ENCODE results near the gene PEX11A.

Gene PEX11A

DNA sequence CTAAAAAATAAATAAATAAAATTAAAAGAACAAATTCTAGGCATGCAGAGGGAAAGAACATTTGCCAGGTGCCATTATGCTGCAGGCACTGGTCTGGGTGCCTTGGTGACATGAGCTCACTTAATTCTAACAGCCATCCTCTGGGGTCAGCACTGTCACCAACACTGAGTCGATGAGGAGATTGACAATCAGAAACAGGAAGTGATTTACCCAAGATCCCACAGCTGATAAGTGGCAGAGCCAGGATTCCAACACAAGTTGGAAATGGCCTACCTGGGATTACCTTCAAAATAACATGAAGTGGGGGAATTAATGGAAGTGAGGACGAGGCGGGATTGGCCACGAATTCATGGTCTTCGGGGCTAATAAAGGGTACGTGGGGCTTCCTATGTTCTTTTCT, 14.9 kb downstream of the PEX11A start:
- DNase-seq (ENCODE audit: low read depth) = no peak

DNA sequence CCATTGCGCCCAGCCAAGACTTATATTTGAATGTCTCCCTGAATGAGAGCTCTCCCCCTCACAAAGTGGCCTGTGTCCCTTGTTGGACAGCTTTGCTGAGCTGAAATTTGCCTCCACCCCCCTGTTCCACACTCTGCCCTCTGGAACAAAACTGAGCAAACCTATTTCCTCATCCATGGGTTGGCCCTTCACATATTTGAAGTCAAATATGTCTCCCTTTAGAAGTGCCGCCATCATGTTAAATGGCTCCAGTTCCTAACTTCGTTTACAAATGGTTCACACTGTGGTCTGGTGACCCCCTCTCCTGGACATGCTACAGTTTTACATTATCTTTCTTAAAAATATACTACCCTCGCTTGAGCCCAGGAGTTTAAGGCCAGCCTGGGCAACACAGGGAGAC, 16.0 kb downstream of the PEX11A start:
- no peak for DNase-seq (ENCODE audit: low read depth)

DNA sequence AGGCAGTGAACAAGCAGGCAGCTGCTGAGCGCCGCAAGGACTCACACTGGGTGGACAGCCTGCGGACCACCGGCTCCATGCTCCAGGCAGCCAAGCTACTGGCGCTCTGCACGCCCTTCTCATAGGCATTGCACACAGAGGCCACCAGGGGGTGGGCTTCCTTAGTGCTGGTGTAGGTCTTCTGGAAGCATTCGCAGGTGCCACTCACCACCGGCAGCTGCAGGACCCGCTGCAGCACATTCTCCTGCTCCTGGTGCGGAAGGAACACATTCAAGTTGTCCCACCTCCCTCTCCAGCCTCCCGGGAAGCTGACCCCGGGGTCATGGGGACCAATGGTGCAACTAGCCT, 17.4 kb downstream of the PEX11A start:
- no peak for DNase-seq (ENCODE audit: low read depth)

DNA sequence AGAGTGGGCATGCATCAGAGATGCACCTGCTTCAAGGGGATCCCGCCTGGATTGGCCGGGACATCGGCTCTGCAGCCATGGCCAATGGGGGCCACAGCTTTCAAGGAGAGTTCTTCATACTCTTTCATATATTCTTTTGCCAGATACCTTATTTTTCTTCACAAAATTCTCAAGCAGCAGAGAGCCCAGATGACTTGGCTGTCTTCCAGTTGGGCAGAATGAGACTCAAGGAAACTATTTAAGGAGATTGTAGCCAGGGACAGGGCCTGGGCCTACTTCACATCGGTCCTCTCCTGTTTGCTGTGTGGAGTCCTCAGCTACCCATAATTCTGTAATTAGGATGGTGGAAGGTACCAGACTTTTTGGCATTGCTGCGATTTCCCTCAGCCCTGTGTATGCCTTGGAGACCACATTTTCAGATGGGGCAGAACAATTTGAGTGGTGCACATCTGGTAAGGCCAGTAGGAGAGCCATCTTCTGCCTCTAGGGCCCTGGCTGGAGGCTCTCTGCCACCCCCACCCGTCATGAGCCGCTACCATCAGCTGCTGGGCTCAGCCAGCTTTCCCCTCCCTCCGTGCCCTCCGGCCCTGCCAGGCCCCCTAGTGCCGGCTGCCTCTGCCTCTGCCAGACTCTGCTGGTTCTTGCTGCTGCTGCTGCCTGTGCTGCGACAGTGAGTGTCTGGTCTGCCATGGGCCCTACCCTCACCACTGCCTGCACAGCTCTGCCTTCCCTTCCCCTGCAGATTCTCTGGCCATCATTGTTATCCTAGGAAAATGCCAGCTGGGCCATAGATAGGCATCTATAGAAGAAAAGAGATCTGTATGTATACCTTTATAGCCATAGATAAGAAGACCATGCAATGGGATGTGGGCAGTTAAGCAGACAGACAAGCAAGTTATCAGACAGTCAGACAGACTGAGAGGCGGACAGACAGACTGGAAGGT, 18.1 kb downstream of the PEX11A start:
- no peak for DNase-seq (ENCODE audit: low read depth)

DNA sequence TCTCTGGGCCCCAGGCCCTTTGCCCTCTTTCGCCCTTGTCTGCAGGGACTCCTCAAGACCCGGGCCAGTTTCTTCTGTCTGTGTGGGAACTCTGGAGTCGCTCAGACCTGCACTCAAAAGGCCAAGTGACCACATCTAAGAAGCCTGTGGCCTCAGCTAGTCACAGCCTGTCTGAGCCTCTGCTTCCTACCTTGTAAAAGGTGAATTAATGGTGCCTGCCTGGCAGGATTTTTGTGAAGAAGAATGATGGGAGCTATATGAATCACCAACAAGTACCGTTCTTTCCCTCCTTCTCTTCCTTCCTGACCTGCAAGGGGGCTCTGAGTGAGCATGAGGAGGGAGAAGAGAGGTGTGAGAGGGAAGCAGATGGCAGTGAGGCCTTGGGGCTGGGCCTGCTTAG, 18.9 kb downstream of the PEX11A start:
- DNase-seq (ENCODE audit: low read depth) = no peak

DNA sequence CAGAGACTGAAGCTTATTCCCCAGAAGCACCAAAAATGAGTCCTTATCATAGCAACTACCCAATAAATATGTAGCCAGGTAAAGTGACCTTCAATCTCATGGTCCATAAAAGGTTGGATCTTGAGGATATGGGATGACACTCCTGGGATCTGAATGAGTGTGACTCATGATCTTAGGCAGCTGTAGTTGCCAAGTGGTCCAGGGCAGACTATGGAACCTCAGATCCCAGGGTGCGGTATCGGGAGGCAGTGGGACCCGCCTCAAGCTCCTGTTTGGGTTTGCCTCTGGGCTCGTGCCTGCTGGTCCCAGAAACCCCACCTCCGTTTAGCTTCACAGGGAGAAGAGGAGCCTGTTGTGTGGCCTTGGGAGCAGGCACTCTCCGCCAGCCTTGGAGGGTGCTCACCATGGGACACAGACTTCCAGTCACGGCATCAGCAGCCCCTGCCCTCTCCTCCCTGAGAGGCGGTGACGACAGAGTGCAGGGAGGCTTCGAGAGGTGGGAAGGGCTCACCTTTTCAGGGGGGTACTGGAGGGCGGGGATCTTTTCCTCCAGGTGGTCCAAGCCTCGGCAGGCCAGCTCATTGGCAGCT, 19.5 kb downstream of the PEX11A start:
- DNase-seq (ENCODE audit: low read depth) = no peak

DNA sequence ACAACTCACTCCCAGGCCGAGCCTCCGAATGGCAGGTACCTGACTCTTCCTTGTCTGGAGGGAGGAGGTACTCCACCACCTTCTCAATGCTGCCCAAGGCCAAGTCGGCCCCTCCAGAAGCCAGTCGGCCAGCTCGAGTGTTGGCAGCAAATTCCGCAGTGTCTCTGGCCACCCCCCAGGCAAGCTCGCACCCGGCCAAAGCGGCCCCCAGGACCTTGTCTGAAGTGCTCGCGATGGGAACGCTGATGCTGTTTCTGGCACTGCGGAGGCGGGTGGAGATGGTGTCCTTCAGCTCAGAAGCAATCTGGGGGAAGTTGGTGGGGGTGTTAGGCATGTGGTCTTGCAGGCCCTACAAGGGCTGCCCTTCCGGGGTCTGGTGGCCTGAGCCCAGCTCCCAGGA, 20.6 kb downstream of the PEX11A start:
- no peak for DNase-seq (ENCODE audit: low read depth)

DNA sequence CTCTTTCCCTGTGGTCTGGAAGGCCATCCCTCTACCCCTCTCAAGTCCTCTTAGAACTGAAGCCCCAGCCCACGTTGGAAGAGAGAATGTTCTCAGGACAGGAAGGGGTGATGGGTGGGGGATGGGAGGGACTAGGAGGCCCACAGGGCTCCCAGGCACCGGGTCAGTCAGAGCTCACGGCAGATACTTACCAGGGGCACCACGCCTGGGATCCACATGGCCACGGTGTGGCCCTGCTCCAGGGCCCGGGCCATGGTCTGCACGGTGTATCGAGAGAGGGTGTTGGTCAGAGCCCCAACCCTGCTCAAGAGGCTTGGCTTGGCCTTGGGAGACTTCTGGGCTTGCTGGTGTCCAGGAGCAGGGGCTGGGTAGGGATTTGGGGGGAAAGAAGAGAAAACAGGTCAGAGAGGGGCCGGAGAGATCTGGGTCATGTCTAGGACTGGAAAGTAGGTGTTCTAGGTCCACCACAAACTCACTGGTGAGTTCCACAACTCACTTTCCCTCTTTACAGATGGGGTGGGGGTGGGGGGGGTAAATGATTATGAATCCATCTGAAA, 21.2 kb downstream of the PEX11A start:
- DNase-seq (ENCODE audit: low read depth) = no peak

DNA sequence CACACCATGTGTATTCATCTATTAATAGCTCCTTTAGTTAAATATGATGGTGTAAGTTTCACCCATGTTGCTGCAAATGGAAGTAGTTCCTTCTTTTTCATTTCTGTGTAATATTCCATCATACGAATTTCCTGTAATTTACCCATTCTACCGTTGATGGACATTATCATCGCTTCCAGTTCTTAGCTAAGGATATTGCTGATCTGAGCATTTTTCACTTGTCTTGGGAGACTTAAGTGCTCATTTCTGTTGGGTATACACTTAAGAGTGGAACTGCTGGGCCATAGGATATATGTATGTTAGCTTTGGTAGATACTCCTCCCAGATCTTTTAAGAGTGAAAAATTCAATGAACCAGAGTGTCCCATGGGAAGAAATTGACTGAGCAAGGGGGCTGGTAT, 22.4 kb downstream of the PEX11A start:
- no peak for DNase-seq (ENCODE audit: low read depth)

DNA sequence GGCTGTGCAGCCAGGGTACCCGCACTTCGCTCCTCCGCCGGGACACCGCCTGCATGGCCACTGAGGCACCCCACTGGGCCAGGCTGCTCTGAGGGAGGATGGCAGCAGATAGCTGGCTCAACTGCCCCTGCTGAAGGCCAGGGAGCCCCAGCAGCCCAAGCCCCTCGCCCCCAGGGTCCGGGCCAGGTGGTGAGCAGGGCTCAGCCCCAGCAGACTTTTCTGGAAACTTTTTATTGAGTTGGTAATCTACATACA, 22.9 kb downstream of the PEX11A start:
- no peak for DNase-seq (ENCODE audit: low read depth)

DNA sequence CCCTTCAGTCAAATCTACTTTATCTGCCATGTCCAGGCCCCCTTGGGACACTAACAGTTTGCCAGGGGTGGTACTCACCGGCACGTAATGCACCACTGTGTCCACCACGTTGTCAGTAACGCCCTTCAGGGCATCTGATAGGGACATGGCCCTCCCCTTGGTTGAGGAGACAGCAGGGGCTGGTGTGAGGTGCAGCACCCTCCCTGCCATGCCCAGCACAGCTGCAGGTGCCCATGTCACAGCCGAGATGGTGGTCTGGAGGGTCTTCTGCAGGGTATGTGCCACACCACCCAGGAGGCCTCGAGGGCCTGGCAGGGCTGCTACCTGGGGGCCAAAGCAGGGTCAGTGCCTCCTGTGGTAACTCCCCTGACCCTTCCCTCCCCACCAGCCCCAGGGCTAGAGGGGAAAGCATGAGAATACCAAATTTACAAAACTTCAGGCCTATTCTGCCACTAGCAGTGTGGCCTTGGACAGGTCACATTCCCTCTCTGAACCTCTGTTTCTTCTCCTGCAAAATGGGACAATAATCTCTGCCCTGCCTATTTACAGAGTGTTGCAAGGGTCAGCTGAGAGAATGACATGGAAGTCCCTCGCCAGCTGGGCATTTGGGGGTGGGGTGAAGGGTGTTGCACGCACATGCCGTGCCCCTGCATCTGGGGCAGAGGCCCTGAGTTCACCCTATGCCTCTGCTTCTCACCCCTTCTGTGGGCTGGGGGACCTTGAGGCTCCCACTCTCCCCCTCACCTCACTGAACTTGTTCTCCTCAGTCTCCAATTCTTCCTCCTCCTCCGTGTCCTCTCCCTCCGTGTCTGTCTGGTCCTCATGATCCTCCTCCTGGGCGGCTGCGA, 23.5 kb downstream of the PEX11A start:
- no peak for DNase-seq (ENCODE audit: low read depth)

DNA sequence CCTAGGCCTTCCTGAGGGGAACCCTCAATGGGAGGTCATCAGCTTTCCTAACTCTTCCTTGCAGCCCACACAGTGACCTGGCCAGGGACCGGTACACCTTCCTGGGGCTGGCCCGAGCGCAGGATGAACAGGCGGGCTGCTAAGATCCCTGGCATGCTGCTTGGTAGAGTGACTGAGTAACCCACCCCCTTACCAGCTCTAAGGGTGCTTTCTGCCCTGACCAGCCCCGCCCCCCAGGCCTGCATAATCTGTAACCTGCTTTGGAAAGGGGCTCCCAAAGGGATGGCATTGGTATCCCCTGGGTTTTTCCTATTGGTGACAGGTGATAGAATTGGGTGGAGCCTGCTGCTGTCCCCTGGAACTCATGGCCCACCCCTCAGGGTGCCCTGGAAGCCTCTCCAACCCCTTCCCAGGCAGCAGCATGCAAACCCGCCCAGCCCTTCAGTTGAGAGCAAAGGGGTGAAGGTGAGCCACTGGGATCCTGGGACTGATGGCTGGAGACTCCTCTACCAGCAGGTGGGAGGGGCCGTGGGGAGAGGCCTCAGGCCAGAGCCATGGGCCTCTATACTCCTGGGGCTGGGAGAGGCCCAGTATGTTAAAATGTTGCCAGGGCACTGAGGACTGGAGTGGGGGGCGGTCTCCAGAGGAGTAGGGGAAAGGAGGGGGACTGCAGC, 24.2 kb downstream of the PEX11A start:
- DNase-seq (ENCODE audit: low read depth) = no peak

DNA sequence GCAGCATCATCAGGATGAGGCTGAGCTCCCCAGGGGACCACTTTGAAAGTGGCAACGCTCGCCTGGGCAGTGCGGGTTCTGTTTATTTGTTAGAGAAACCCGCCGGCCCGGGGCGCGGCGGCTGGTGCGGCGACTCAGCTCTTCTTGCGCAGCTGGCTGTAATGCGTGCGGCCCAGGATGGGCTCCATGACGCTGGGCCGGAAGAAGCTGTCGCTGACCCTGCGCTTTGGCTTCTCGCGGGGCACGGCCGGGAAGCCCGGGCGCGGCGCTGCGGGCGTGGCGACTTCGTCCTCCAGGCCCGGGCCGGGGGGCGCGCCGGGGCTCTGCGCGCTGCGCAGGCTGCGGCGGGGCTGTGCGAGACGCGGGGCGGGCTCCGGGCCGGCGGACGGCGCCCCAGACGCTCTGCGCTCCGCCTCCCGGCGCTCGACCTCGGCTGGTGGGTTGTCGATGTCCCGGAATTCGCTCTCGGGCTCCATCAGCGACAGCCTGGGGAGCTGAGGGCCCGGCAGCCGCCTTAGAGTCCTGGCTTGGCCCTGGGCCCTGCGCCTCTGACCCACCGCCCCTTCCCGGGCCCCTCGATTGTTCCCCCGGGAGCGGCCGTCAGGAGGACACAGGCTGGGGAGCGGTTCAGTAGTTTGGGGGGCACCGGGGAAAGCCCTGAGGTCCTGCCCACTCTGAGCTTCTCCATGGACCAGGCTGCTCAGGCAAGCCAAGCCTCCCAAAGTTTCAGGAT, 24.9 kb downstream of the PEX11A start:
- no peak for DNase-seq (ENCODE audit: low read depth)

DNA sequence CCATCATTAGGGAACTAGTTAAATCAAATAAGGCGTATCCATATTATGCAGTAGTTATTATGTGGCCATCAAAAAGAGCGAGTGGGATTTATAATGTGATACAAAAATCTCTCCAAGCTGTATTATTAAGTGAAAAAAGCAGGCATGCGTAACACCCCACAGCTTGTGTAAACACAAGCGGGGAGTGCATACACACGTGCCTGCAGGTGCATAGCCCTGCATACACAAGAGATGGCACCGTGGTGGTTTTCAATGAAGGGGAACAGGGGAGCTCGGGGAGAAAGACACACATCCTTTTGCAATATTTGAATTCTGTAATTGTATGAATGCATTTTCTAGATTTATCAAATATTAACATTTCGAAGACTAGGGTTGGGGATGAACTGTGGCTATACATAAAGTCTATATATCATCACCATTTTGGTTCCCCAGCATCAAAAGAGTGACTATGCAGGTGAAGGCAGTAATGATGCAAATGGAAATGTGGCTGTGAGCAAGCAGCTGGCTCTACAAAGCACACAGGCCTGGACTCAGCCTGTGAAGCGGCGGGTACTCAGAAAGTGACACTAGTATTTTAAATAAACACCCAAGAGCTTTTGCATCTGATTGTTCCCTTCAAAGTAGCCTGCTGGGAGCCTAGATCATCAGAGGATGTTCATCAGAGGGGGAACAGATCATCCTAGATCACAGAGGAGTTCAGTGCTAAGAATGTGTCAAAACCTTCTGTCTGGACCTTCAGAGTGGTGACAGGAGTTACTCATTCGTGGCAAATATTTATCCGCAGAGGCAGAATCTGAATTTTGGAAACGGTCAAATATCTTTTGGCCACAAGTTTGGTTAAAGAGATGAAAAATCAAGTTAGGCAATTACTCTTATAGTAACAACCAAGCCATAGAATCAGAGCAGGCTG, 25.9 kb downstream of the PEX11A start:
- no peak for DNase-seq (ENCODE audit: low read depth)

DNA sequence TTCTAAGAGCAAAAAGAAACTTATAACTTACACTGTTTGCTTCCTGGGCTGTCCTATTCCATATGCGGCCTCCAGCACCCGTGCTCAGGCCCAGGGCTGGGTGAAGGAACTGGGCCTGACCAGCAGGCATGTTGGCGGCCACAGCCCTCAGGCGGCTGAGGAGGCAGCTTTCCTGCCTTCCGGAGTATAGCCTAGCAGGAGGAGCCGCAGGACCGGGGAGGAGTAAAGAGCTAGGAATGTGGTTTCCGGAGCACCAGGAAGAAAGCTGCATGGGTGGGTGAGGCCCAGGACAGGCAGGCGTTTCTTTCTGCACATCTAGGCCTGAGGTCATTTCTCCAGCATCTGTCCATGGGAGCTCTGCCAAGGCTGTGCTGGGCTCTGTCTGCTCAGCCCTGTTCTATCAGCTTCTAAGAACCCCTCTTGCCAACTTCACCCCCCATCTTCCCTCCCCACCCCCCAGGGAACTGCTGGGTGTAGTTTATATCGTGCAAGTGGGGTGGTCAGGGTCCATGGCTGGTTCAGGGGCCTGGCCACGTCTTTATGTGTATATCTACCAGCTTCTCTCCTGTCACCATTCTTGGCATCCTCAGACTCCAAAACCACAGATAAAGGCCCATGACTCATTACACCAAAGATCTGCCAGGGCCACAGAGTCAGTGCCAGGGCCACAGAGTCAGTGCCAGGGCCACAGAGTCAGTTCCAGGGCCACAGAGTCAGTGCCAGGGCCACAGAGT, 27.5 kb downstream of the PEX11A start:
- no peak for DNase-seq (ENCODE audit: low read depth)

DNA sequence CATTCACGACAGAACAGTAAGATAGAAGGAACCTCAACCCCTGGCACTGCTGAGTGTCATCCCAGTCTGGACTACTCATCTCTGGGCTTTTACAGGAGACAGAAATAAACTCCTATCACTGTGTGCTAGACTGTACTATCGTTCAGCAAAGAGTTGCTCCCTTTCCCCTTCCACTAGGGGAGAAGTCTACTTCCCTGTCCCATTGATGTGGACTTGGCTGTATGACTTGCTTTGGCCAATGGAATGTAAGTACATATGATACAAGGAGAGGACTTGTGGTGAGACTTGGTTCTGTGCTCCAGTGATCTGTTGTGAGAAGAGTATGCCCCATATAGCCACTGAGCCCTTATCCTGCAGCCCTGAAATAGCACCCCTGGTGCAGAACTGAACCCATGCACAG, 30.0 kb downstream of the PEX11A start:
- no peak for DNase-seq (ENCODE audit: low read depth)

DNA sequence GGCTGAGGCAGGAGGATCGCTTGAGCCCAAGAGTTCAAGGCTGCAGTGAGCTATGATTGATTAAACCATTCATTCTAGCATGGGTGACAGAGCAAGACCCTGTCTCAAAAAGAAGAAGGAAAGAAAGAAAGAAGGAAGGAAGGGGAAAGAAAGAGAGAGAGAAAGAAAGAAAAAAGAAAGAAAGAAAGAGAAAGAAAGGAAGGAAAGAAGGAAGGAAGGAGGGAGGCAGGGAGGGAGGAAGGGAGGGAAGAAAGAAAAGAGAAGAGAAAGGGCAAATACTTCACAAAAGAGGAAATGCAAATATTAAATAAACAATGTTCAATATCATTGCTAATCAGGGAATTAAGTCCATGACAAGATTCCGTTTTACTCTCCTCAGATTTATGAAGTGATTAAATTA, 31.3 kb downstream of the PEX11A start:
- no peak for DNase-seq (ENCODE audit: low read depth)

DNA sequence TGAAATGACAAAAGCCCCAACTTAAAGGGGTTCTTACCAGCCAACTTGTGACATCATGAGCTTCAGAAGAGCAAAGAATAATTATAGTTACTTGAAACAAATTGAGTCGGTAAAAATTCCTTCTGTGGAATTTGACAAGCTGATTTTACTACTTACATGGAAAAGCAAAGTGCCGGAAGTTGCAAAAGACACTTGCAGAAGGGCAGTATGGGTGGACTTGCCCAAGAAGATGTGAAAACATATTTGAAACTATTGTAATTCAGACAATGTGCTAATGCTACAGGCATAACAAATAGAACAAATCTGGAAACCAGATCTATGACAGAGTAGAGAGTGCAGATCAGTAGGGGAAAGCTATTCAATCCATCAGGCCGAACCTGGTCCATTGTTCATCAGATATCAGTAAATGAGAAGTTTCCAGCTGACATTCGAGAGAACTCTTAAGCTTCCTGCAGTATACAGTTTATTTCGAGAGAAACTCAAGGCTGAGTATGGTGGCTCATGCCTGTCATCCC, 32.8 kb downstream of the PEX11A start:
- no peak for DNase-seq (ENCODE audit: low read depth)

DNA sequence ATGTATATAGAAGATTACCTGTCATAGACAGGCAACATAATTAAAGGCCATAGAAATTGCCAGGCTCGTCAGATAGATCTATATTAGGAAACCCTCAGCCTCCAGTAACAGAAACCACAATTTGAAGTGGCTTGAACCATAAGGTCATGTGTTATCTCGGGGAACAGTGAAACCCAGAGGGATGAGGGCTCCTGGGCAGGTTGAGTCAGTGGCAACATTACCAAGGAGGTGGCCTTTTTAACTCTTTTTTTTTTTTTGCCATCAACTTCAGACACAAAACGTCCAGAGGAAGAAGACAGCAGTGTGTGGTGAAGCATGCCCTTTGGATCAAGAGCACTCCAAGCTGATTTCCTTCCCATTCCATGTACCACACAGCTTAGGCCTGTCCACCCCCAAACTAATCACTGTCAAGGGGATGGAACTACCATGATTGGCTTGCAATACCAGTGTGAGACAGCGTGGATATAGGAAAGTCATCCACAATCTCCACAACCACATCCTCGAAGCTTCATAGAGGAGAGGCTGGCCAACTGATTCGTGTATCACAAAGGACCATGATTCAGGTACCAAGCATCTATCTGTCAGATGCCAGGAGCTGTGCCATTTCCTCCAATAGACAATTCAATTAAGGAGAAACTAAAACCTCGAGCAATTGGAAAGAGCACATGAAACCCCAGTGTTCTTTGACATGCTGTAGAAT, 34.3 kb downstream of the PEX11A start:
- no peak for DNase-seq (ENCODE audit: low read depth)

Data from stimulated activated CD8-positive, alpha-beta memory T cell treated with anti-CD3 and anti-CD28 coated beads, Interleukin-15, amount 100 ng/mL, for 1 hour (primary cell).